Thyroid gland (tissue), 4 donors: Measurements from ENCODE around the gene KCTD8.

ENCODE experiments used
- POLR2A ChIP-seq, 2 donors: fragments of 450-650 bp; IDR thresholded peaks; one replicate each; pipeline ENCODE4 v1.6.1; 2017; ENCODE audit warnings: antibody characterized with exemption in 2 of 2, mild to moderate bottlenecking in 2 of 2, moderate library complexity in 1 of 2
- TF ChIP-seq, protein P1 (sequence below), 6 experiments: fragments of 200-600 bp in 3 of 6; fragments of 450-650 bp in 3 of 6; sonication (generic) in 3 of 6; IDR thresholded peaks; one replicate each; pipeline ENCODE4 v1.5.1; 2016 to 2019; ENCODE audit warnings: antibody characterized with exemption in 6 of 6, mild to moderate bottlenecking in 2 of 6, inconsistent platforms in 1 of 6, moderate library complexity in 1 of 6

DNA sequence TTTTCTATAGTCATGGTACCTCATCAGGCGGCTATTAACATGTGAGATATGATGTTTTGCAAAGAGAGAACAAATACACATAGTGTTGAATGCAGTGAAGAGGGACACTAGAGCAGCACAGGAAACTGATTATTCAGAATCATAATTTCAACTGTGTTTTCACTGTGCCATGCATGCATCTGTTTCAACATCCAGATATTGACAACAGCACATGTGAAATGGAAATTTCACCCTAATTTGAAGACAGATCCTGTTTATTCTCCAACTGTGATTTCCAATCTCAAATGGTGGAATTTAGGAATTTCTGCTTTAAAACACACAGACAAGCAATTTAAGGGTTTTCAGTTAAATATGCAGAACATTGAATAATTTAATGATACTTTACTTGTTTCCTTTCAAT, 288.6 kb downstream of the KCTD8 start:
- TF ChIP-seq, protein P1, sequence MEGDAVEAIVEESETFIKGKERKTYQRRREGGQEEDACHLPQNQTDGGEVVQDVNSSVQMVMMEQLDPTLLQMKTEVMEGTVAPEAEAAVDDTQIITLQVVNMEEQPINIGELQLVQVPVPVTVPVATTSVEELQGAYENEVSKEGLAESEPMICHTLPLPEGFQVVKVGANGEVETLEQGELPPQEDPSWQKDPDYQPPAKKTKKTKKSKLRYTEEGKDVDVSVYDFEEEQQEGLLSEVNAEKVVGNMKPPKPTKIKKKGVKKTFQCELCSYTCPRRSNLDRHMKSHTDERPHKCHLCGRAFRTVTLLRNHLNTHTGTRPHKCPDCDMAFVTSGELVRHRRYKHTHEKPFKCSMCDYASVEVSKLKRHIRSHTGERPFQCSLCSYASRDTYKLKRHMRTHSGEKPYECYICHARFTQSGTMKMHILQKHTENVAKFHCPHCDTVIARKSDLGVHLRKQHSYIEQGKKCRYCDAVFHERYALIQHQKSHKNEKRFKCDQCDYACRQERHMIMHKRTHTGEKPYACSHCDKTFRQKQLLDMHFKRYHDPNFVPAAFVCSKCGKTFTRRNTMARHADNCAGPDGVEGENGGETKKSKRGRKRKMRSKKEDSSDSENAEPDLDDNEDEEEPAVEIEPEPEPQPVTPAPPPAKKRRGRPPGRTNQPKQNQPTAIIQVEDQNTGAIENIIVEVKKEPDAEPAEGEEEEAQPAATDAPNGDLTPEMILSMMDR (IDR thresholded peaks at IDR 0.05), result no peak
- TF ChIP-seq POLR2A (IDR thresholded peaks at IDR 0.05), result no peak
